ENCODE measurements around the gene SRCIN1.

DNA sequence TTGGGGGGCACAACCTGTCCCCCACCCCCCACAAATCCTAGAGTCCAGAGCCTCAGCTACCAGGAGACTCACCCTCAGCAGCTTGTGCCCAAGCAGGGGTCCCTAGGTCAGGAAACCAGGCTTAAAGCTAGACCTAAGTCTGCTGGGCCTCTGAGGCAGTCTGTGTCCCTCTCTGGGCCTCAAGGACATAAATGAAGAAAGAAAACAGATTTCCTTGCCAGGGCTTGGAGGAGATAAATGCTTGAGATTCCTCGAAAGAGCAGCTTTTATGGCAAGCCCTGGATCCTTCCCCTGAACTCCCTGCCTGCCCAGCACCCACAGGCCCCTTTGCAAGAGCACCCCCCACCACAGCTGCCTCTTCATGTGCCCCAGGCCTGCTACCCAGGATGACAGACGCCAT lies 3.3 kb downstream of the SRCIN1 start:
- TF ChIP-seq, protein P1, sequence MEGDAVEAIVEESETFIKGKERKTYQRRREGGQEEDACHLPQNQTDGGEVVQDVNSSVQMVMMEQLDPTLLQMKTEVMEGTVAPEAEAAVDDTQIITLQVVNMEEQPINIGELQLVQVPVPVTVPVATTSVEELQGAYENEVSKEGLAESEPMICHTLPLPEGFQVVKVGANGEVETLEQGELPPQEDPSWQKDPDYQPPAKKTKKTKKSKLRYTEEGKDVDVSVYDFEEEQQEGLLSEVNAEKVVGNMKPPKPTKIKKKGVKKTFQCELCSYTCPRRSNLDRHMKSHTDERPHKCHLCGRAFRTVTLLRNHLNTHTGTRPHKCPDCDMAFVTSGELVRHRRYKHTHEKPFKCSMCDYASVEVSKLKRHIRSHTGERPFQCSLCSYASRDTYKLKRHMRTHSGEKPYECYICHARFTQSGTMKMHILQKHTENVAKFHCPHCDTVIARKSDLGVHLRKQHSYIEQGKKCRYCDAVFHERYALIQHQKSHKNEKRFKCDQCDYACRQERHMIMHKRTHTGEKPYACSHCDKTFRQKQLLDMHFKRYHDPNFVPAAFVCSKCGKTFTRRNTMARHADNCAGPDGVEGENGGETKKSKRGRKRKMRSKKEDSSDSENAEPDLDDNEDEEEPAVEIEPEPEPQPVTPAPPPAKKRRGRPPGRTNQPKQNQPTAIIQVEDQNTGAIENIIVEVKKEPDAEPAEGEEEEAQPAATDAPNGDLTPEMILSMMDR (IDR thresholded peaks at IDR 0.05 in 4 of 5, conservative IDR thresholded peaks at IDR 0.05 in 1 of 5), result no peak
- no peak for TF ChIP-seq POLR2A (IDR thresholded peaks at IDR 0.05)

Data from gastrocnemius medialis (tissue), 4 donors.